PC-3 (cell line): ENCODE results near the gene PLA2G4F. TPM values are rescaled to one million over a fixed set of nuclear protein-coding genes. Genes with fewer than 3 reads are reported as not detected.

Experiments used
- ATAC-seq: fragments of 200-7000 bp; cut with Tn5 transposase; 2 replicates; pipeline ENCODE4 v1.9.1; 2020; ENCODE audit warnings: mild to moderate bottlenecking, moderate library complexity
- BruUV-seq: library from RNA; stranded (reverse); fragments of 400-500 nt; replicated peaks from 2 replicates; lab custom pipeline; 2021; lab: Mats Ljungman, UMichigan
- CTCF ChIA-PET: fragments of 300-600 bp; sonication (Branson Sonifier 250); formaldehyde crosslinking; loops from one replicate; lab custom pipeline; 2022; ENCODE audit warnings: antibody characterized with exemption; lab: Charles Lee
- POLR2A ChIA-PET: fragments of 300-600 bp; sonication (Branson Sonifier 250); formaldehyde crosslinking; loops from one replicate; lab custom pipeline; 2022; ENCODE audit warnings: antibody characterized with exemption; ENCODE audit not compliant: unreplicated experiment; lab: Charles Lee
- DNase-seq: peaks from one replicate; pipeline ENCODE4 v3.0.0-alpha.2; 2015
- H2AFZ ChIP-seq: fragments of 300-600 bp; sonication (generic); 2 replicates; pipeline ENCODE4 v1.6.0; 2016; ENCODE audit warnings: antibody characterized with exemption, low read length
- H3F3A ChIP-seq: fragments of 300-600 bp; sonication (generic); one replicate; pipeline ENCODE4 v1.6.0; 2017; ENCODE audit warnings: antibody characterized with exemption, low read length, control low read depth, mild to moderate bottlenecking; ENCODE audit not compliant: unreplicated experiment
- H3K27ac ChIP-seq: fragments of 300-600 bp; sonication (generic); 2 replicates; pipeline ENCODE4 v1.5.1; 2016; ENCODE audit warnings: mild to moderate bottlenecking, low read length
- H3K27me3 ChIP-seq: fragments of 300-600 bp; sonication (generic); 2 replicates; pipeline ENCODE4 v1.6.1; 2016; ENCODE audit warnings: low read length, mixed read lengths
- H3K36me3 ChIP-seq: fragments of 300-600 bp; sonication (generic); 2 replicates; pipeline ENCODE4 v1.6.1; 2016; ENCODE audit warnings: low read depth, mixed run types, low read length, mixed read lengths
- H3K4me1 ChIP-seq: fragments of 300-600 bp; sonication (generic); 2 replicates; pipeline ENCODE4 v1.5.1; 2016; ENCODE audit warnings: low read length; ENCODE audit not compliant: insufficient read depth
- H3K4me2 ChIP-seq: fragments of 300-600 bp; sonication (generic); 2 replicates; pipeline ENCODE4 v1.6.0; 2016; ENCODE audit warnings: low read length
- H3K4me3 ChIP-seq: fragments of 300-600 bp; sonication (generic); 2 replicates; pipeline ENCODE4 v1.5.1; 2016; ENCODE audit warnings: mild to moderate bottlenecking, low read length, mixed read lengths
- H3K79me2 ChIP-seq: fragments of 300-600 bp; sonication (generic); 2 replicates; pipeline ENCODE4 v1.6.1; 2017; ENCODE audit warnings: low read length, mixed read lengths
- H3K9ac ChIP-seq: fragments of 300-600 bp; sonication (generic); 2 replicates; pipeline ENCODE4 v1.6.0; 2016; ENCODE audit warnings: mild to moderate bottlenecking, low read length
- H3K9me2 ChIP-seq: fragments of 300-600 bp; sonication (generic); replicated peaks from 2 replicates; pipeline ENCODE4 v1.6.1; 2016; ENCODE audit warnings: mixed run types, low read length, mixed read lengths
- H3K9me3 ChIP-seq: fragments of 300-600 bp; sonication (generic); 2 replicates; pipeline ENCODE4 v1.6.1; 2016; ENCODE audit warnings: low read length, mixed read lengths
- H4K20me1 ChIP-seq: fragments of 300-600 bp; sonication (generic); 2 replicates; pipeline ENCODE4 v1.6.1; 2016; ENCODE audit warnings: low read length, mixed read lengths
- CTCF ChIP-seq: fragments of 300-600 bp; sonication (generic); conservative IDR thresholded peaks from 2 replicates; pipeline ENCODE4 v1.5.1; 2017; ENCODE audit warnings: antibody characterized with exemption, low read depth, mild to moderate bottlenecking, low read length
- EZH2 ChIP-seq: fragments of 300-600 bp; sonication (generic); IDR thresholded peaks from one replicate; pipeline ENCODE4 v1.6.1; 2017; ENCODE audit warnings: antibody characterized with exemption, mild to moderate bottlenecking, low read length; ENCODE audit not compliant: unreplicated experiment
- EZH2phosphoT487 ChIP-seq: fragments of 300-600 bp; sonication (generic); IDR thresholded peaks from 2 replicates; pipeline ENCODE4 v1.6.1; 2018; ENCODE audit warnings: mild to moderate bottlenecking, antibody characterized with exemption, low read length, borderline replicate concordance
- intact Hi-C: fragments of 100-400 bp; cut with micrococcal nuclease; formaldehyde crosslinking; loops from 2 replicates; pipeline ENCODE4 v1.9.0; 2023
- total RNA-seq: library from RNA; depleted of rRNA; stranded (reverse); fragments of >200 nt; gene quantifications from 2 replicates; pipeline ENCODE4 v1.2.3, GENCODE V29; 2014

The PLA2G4F gene
- total RNA-seq, 1 experiment from 2014 or later, result 5.8 TPM

- ChIA-PET POLR2A (no interaction called here), CTCF (no interaction called here)
- Histone ChIP-seq H3K9ac (no peak overlapping the region), H3K79me2 (no peaks in the 10 kb centered on the region), H3K4me1 (peaks cover 17% of the 10 kb centered on the region), H3K27me3 (no peaks in the 10 kb centered on the region), H3F3A (no peaks in the 10 kb centered on the region), H3K27ac (no peak overlapping the region), H2AFZ (no peak overlapping the region), H3K9me2 (no peaks in the 10 kb centered on the region), H3K36me3 (peaks cover 4% of the 10 kb centered on the region; the same call in 1 of the 2 replicates), H3K9me3 (no peaks in the 10 kb centered on the region), H3K4me3 (no peak overlapping the region), H3K4me2 (no peak overlapping the region), H4K20me1 (no peaks in the 10 kb centered on the region)
- TF ChIP-seq CTCF (no peak), EZH2phosphoT487 (no peak), EZH2 (no peak)
- intact Hi-C loops, result no loop called here
- no TSS peak for BruUV-seq
- ATAC-seq, result no peak
- no peak for DNase-seq
Observed at GRCh38 chr15:42154212-42154941, 2.1 kb downstream of the PLA2G4F start.

DNA sequence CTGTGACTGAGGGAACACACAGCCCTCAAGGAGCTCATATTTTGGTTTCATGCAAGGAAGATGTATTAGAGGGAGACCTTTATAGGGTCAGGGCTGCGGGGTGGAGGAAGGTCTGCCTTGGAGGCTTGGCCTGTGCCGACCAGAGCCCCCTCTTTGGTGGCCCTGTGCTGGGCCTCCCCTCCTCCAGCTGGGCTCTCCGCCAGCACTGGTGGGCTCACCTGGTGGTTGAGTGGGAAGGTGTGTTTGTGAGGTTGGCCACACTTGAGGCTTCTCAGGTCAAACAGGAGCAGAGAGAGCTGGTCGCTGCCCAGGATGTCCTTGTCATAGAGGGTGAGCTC, 2.6 kb downstream of the PLA2G4F start:
- ATAC-seq (no peak), DNase-seq (no peak)
- Histone ChIP-seq H3K9ac (no peak overlapping the region), H3K4me2 (no peak overlapping the region), H3K4me1 (peaks cover 17% of the 10 kb centered on the region), H3K4me3 (no peak overlapping the region), H3K9me2 (no peaks in the 10 kb centered on the region), H4K20me1 (no peaks in the 10 kb centered on the region), H3K36me3 (peaks cover 3% of the 10 kb centered on the region; the same call in 1 of the 2 replicates), H3K9me3 (no peaks in the 10 kb centered on the region), H3F3A (no peaks in the 10 kb centered on the region), H3K27me3 (no peaks in the 10 kb centered on the region), H3K27ac (no peak overlapping the region), H2AFZ (no peak overlapping the region), H3K79me2 (no peaks in the 10 kb centered on the region)
- TF ChIP-seq CTCF (no peak), EZH2phosphoT487 (no peak), EZH2 (no peak)
- intact Hi-C loops, result no loop called here
- BruUV-seq, result no TSS peak
- POLR2A ChIA-PET, result no interaction called here
- CTCF ChIA-PET, result no interaction called here

DNA sequence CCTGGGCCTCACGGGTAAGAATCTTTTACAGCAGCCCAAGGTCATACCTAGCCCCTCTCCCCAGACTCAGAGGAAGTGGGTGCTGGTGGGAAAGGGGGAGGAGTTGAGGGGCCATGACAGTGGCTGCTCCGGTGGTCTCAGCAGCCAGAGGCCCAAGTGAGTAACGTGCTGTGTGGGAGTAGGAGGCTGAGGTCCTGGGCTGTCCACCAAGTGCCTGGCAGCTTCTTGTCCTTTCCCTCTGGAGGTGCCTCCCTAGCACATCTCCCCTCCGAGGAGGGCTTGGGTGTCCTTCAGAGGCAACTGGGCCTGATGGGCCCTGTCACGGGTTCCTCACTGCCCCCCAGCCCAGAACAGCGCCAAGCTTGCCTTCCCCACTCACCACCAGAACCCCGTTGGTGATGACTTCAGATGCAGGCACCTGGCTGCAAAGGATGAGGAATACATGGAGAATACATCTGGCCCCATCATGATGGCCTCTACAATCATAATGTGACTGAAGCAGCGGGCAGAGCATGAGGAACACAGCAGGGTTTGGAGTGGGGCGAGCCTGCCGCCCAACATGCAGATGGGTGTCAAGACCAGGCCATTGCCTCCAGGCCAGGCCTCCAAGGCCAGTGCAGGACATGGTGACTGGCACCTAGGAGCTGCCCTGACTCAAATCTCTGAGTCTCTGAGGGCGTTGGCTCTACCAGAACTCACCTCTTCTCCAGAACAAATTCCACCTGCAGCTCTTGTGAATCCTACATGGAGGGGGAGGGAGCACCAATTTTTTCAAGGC, 3.3 kb downstream of the PLA2G4F start:
- Histone ChIP-seq H3K4me3 (no peak overlapping the region), H3K4me2 (no peak overlapping the region), H3K79me2 (no peaks in the 10 kb centered on the region), H2AFZ (no peak overlapping the region), H3K27ac (no peak overlapping the region), H3F3A (no peaks in the 10 kb centered on the region), H3K4me1 (peaks cover 17% of the 10 kb centered on the region), H4K20me1 (no peaks in the 10 kb centered on the region), H3K9me3 (no peaks in the 10 kb centered on the region), H3K36me3 (no peaks in the 10 kb centered on the region), H3K9me2 (no peaks in the 10 kb centered on the region), H3K9ac (no peak overlapping the region), H3K27me3 (no peaks in the 10 kb centered on the region)
- no peak for TF ChIP-seq CTCF
- TF ChIP-seq EZH2phosphoT487, result no peak
- TF ChIP-seq EZH2, result no peak
- intact Hi-C loops, result no loop called here
- ChIA-PET CTCF (no interaction called here), POLR2A (no interaction called here)
- ATAC-seq (no peak), DNase-seq (no peak)
- no TSS peak for BruUV-seq
